T-cell (primary cell): ENCODE results near the gene EDDM3A. TPM values are rescaled to one million over a fixed set of nuclear protein-coding genes. Genes with fewer than 3 reads are reported as not detected.

ENCODE experiments used
- ATAC-seq, 4 experiments: fragments of 200-7000 bp in 3 of 4; fragments of 150-1000 bp in 1 of 4; cut with Tn5 transposase; replicated peaks in 1 of 4; 1 replicate in 3 of 4; 2 replicates in 1 of 4; pipeline ENCODE4 v1.10.0; 2021; ENCODE audit warnings: moderate library complexity in 3 of 4, mild to moderate bottlenecking in 2 of 4, moderate number of reproducible peaks in 1 of 4
- CTCF ChIA-PET, 2 donors: fragments of 300-600 bp; sonication (Branson Sonifier 250); formaldehyde crosslinking; loops; one replicate each; lab custom pipeline; 2022; ENCODE audit warnings: antibody characterized with exemption in 2 of 2; lab: Charles Lee
- POLR2A ChIA-PET, 2 donors: fragments of 300-600 bp; sonication (Branson Sonifier 250); formaldehyde crosslinking; loops; one replicate each; lab custom pipeline; 2022; ENCODE audit warnings: antibody characterized with exemption in 2 of 2; lab: Charles Lee
- DNase-seq, 35 experiments: peaks; one replicate each; pipeline versions ENCODE4 v3.0.0 to v3.0.0-alpha.2; 2013 to 2023
- H3K27ac ChIP-seq: one replicate; pipeline ENCODE4 v1.5.1; 2013; ENCODE audit warnings: low read length
- H3K27me3 ChIP-seq, 2 experiments: replicated peaks in 1 of 2; 1 replicate in 1 of 2; 2 replicates in 1 of 2; pipeline versions ENCODE4 v1.6.1 to v1.7.0; 2013; ENCODE audit warnings: low read length in 1 of 2, mixed read lengths in 1 of 2; ENCODE audit not compliant: control insufficient read depth in 2 of 2, insufficient read depth in 2 of 2; ENCODE audit errors: extremely low read depth in 1 of 2
- H3K36me3 ChIP-seq, 2 donors: 1 replicate in 1 of 2; 2 replicates in 1 of 2; pipeline versions ENCODE4 v1.6.1 to v1.7.0; 2013; ENCODE audit warnings: low read length in 1 of 2; ENCODE audit not compliant: control insufficient read depth in 2 of 2, insufficient read depth in 1 of 2; ENCODE audit errors: extremely low read depth in 1 of 2
- H3K4me1 ChIP-seq, 2 experiments: 1 replicate in 1 of 2; 2 replicates in 1 of 2; pipeline versions ENCODE4 v1.6.1 to v1.7.0; 2013; ENCODE audit warnings: low read length in 2 of 2, mixed read lengths in 1 of 2; ENCODE audit not compliant: insufficient read depth in 2 of 2, control insufficient read depth in 1 of 2; ENCODE audit errors: extremely low read depth in 1 of 2
- H3K4me3 ChIP-seq, 2 donors: 1 replicate in 1 of 2; 2 replicates in 1 of 2; pipeline versions ENCODE4 v1.5.1 to v1.7.0; 2013; ENCODE audit warnings: mild to moderate bottlenecking in 2 of 2, low read length in 1 of 2, moderate library complexity in 1 of 2; ENCODE audit not compliant: control insufficient read depth in 1 of 2; ENCODE audit errors: extremely low read depth in 1 of 2
- H3K9me3 ChIP-seq: 2 replicates; pipeline ENCODE4 v1.7.0; 2013
- H3K27ac Mint-ChIP-seq, 2 donors: one replicate each; pipeline ENCODE4 v1.8.0; 2020 to 2021; ENCODE audit warnings: mild to moderate bottlenecking in 2 of 2, mixed read lengths in 2 of 2
- H3K27me3 Mint-ChIP-seq, 2 donors: one replicate each; pipeline ENCODE4 v1.8.0; 2021 to 2022; ENCODE audit warnings: mixed read lengths in 2 of 2
- H3K36me3 Mint-ChIP-seq: one replicate; pipeline ENCODE4 v1.8.0; 2021; ENCODE audit warnings: mixed read lengths
- H3K4me1 Mint-ChIP-seq, 3 donors: one replicate each; pipeline ENCODE4 v1.8.0; 2020 to 2022; ENCODE audit warnings: mixed read lengths in 3 of 3, mild to moderate bottlenecking in 1 of 3
- H3K4me3 Mint-ChIP-seq, 3 donors: one replicate each; pipeline ENCODE4 v1.8.0; 2020 to 2022; ENCODE audit warnings: mild to moderate bottlenecking in 3 of 3, mixed read lengths in 3 of 3, moderate library complexity in 3 of 3
- H3K9me3 Mint-ChIP-seq, 3 donors: one replicate each; pipeline ENCODE4 v1.8.0; 2020 to 2022; ENCODE audit warnings: mixed read lengths in 3 of 3
- WGBS: methylation state at CpG from one replicate; pipeline ENCODE4 v1.1.5; 2013; ENCODE audit warnings: missing lambda C conversion rate; ENCODE audit not compliant: insufficient coverage; 5-methylcytosine and 5-hydroxymethylcytosine counted together
- total RNA-seq, 35 experiments: library from RNA in 6 of 35; stranded (reverse) in 6 of 35; fragments of 120-200 nt in 1 of 35; gene quantifications; one replicate each; pipeline versions ENCODE4 v1.2.1 to v1.2.4 and lab custom pipeline; 2013 to 2026

The EDDM3A gene
- total RNA-seq, 5 donors from 2014 or later (not counting 1 experiment from before 2014, with no cell fraction given): not detected

- Histone ChIP-seq H3K27me3 (peaks cover 0 to 21% of the 10 kb centered on the region in 2 experiments), H3K9me3 (no peaks in the 10 kb centered on the region), H3K4me3 (no peak overlapping the region), H3K27ac (no peak overlapping the region), H3K36me3 (no peaks in the 10 kb centered on the region), H3K4me1 (no peaks in the 10 kb centered on the region)
- no peak overlapping the region for H3K4me3 Mint-ChIP-seq
- ChIA-PET POLR2A (no interaction called here), CTCF (no interaction called here)
- ATAC-seq (no peak), DNase-seq (no peak)
- H3K27ac Mint-ChIP-seq: no peak overlapping the region
- H3K4me1 Mint-ChIP-seq: peaks cover 0 to 7% (median 5%) of the 10 kb centered on the region in 3 donors
- H3K27me3 Mint-ChIP-seq: peaks cover 50 to 54% of the 10 kb centered on the region in 2 donors
- H3K9me3 Mint-ChIP-seq: no peaks in the 10 kb centered on the region
- no peaks in the 10 kb centered on the region for H3K36me3 Mint-ChIP-seq
- no CpG with 5 or more reads among the region's 1 CpG for WGBS
These were observed 19.2 kb upstream of the EDDM3A start for GRCh38 chr14:20726531-20726930.

DNA sequence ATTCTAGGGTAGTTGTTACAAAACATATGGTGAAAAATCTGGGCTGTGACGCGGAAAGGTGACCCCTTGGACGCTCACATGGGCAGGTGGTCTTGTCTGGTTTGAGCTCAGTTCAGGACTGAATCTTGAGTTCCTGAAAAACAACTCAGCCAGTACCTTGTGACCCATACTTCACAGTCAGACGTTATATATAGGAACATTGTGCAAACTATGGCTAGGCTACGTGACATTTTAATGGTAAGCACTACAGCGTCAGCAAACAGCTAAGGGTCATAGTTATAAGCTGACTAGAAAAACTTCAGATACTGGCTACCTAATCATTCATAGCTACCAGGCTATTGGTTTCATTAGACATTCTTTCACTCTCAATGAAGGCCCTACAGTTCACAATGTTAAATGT is 14.8 kb upstream of the EDDM3A start:
- Mint-ChIP-seq H3K4me3 (no peak overlapping the region), H3K27ac (no peak overlapping the region), H3K27me3 (peaks cover 17 to 19% of the 10 kb centered on the region in 2 donors), H3K4me1 (no peaks in the 10 kb centered on the region), H3K9me3 (no peaks in the 10 kb centered on the region), H3K36me3 (no peaks in the 10 kb centered on the region)
- no peaks in the 10 kb centered on the region for H3K9me3 ChIP-seq
- H3K4me3 ChIP-seq: no peak overlapping the region
- CTCF ChIA-PET: no interaction called here
- DNase-seq (no peak), ATAC-seq (no peak)
- H3K27ac ChIP-seq: no peak overlapping the region
- POLR2A ChIA-PET: no interaction called here
- no peaks in the 10 kb centered on the region for H3K36me3 ChIP-seq
- H3K4me1 ChIP-seq: no peaks in the 10 kb centered on the region
- 49% methylated on average over 3 of the region's 6 CpGs for WGBS
- peaks cover 0 to 4% of the 10 kb centered on the region in 2 experiments for H3K27me3 ChIP-seq

GRCh38 chr14:20732477-20732876 is 13.2 kb upstream of the EDDM3A start:
- Mint-ChIP-seq H3K9me3 (no peaks in the 10 kb centered on the region), H3K36me3 (no peaks in the 10 kb centered on the region), H3K27ac (no peak overlapping the region), H3K4me1 (no peaks in the 10 kb centered on the region), H3K27me3 (peaks cover 6 to 9% of the 10 kb centered on the region in 2 donors), H3K4me3 (no peak overlapping the region)
- ATAC-seq (no peak), DNase-seq (no peak)
- Histone ChIP-seq H3K27me3 (no peaks in the 10 kb centered on the region), H3K4me3 (no peak overlapping the region), H3K4me1 (no peaks in the 10 kb centered on the region), H3K36me3 (no peaks in the 10 kb centered on the region), H3K27ac (no peak overlapping the region), H3K9me3 (no peaks in the 10 kb centered on the region)
- POLR2A ChIA-PET: no interaction called here
- no CpG with 5 or more reads among the region's 5 CpGs for WGBS
- CTCF ChIA-PET: no interaction called here

DNA sequence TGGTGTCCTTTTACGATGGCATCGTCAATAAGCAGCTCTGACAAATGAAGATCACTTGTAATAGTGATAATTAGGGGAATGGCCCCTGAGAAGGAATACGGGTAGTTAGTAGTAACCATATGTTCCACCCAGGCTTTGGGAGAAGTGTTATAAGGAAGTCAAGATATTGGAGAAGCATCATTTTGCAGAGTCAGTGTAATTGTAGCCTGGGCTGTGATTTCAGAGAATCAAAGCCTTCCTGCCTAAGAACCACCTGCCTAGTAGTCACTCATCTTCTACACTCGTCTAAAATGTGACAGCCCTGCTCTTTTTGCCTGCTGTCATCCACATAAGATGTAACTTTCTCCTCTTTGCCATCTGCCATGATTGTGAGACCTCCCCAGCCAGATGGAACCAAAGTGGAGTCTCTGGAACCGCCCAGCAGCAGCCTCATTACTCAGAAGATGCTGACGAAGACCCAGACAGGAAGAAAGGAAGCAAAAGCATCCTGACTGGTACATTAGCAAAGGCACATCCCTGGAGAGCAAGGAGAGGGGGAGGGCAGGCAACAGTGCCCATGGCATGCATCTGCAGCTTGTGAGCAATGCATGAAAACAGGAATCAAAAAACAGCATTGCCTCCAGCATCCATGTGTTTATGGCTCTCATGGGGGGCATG is 12.6 kb upstream of the EDDM3A start:
- H3K4me1 Mint-ChIP-seq: no peaks in the 10 kb centered on the region
- ChIA-PET CTCF (no interaction called here), POLR2A (no interaction called here)
- Histone ChIP-seq H3K4me1 (no peaks in the 10 kb centered on the region), H3K36me3 (no peaks in the 10 kb centered on the region), H3K27ac (no peak overlapping the region), H3K4me3 (no peak overlapping the region), H3K9me3 (no peaks in the 10 kb centered on the region), H3K27me3 (no peaks in the 10 kb centered on the region)
- no peak for DNase-seq
- H3K4me3 Mint-ChIP-seq: no peak overlapping the region
- no peak for ATAC-seq
- peaks cover 0 to 7% of the 10 kb centered on the region in 2 donors for H3K27me3 Mint-ChIP-seq
- no peak overlapping the region for H3K27ac Mint-ChIP-seq
- H3K9me3 Mint-ChIP-seq: no peaks in the 10 kb centered on the region
- WGBS: 50% methylated on average over 5 of the region's 6 CpGs
- H3K36me3 Mint-ChIP-seq: no peaks in the 10 kb centered on the region

- CTCF ChIA-PET: no interaction called here
- Histone ChIP-seq H3K4me3 (no peak overlapping the region), H3K27ac (no peak overlapping the region), H3K36me3 (no peaks in the 10 kb centered on the region), H3K9me3 (no peaks in the 10 kb centered on the region), H3K27me3 (no peaks in the 10 kb centered on the region), H3K4me1 (no peaks in the 10 kb centered on the region)
- DNase-seq (no peak), ATAC-seq (no peak)
- no peaks in the 10 kb centered on the region for H3K4me1 Mint-ChIP-seq
- H3K9me3 Mint-ChIP-seq: no peaks in the 10 kb centered on the region
- POLR2A ChIA-PET: no interaction called here
- 90% methylated on average over 2 of the region's 6 CpGs for WGBS
- no peak overlapping the region for H3K27ac Mint-ChIP-seq
- H3K36me3 Mint-ChIP-seq: no peaks in the 10 kb centered on the region
- H3K27me3 Mint-ChIP-seq: peaks cover 4 to 7% of the 10 kb centered on the region in 2 donors
- no peak overlapping the region for H3K4me3 Mint-ChIP-seq
These were observed 11.8 kb upstream of the EDDM3A start for GRCh38 chr14:20733684-20734429.

GRCh38 chr14:20734430-20734806 is 11.3 kb upstream of the EDDM3A start:
- ATAC-seq (no peak), DNase-seq (no peak)
- H3K27ac Mint-ChIP-seq: no peak overlapping the region
- ChIA-PET CTCF (no interaction called here), POLR2A (no interaction called here)
- H3K9me3 Mint-ChIP-seq: no peaks in the 10 kb centered on the region
- peaks cover 5 to 7% of the 10 kb centered on the region in 2 donors for H3K27me3 Mint-ChIP-seq
- Histone ChIP-seq H3K27me3 (no peaks in the 10 kb centered on the region), H3K36me3 (no peaks in the 10 kb centered on the region), H3K4me3 (no peak overlapping the region), H3K9me3 (no peaks in the 10 kb centered on the region), H3K27ac (no peak overlapping the region), H3K4me1 (no peaks in the 10 kb centered on the region)
- no peak overlapping the region for H3K4me3 Mint-ChIP-seq
- H3K36me3 Mint-ChIP-seq: no peaks in the 10 kb centered on the region
- no peaks in the 10 kb centered on the region for H3K4me1 Mint-ChIP-seq
- WGBS: 22% methylated on average over 1 of the region's 4 CpGs
